Stimulated activated naive B cell treated with anti-CD40 and anti-IgM and Interleukin-4, amounts not matched to agents 10 μg/mL and 1 μg/mL and 100 μg/mL, for 72 hours (primary cell): ENCODE data around the gene EP400.
"Not testable (repeated sequence)": the region's sequence is repeated elsewhere in the genome, so short reads cannot be mapped to it uniquely, and the experiment has no call there.

Source experiments
- ATAC-seq, 2 donors: fragments of 150-1000 bp; cut with Tn5 transposase; replicated peaks; 2 replicates each; pipeline ENCODE4 v1.10.0; 2021; ENCODE audit warnings: moderate library complexity in 1 of 2
- DNase-seq: peaks from one replicate; pipeline ENCODE4 v3.0.0; 2021
- H3K27ac Mint-ChIP-seq: one replicate; pipeline ENCODE4 v1.8.0; 2022; ENCODE audit warnings: mild to moderate bottlenecking, mixed read lengths
- H3K27me3 Mint-ChIP-seq, 2 donors: one replicate each; pipeline ENCODE4 v1.8.0; 2022; ENCODE audit warnings: mixed read lengths in 2 of 2
- H3K36me3 Mint-ChIP-seq, 2 donors: one replicate each; pipeline ENCODE4 v1.8.0; 2022; ENCODE audit warnings: mixed read lengths in 2 of 2, mild to moderate bottlenecking in 1 of 2
- H3K4me1 Mint-ChIP-seq, 2 donors: one replicate each; pipeline ENCODE4 v1.8.0; 2022; ENCODE audit warnings: mixed read lengths in 2 of 2, mild to moderate bottlenecking in 1 of 2
- H3K4me3 Mint-ChIP-seq, 2 donors: one replicate each; pipeline ENCODE4 v1.8.0; 2022; ENCODE audit warnings: mild to moderate bottlenecking in 2 of 2, mixed read lengths in 2 of 2, moderate library complexity in 1 of 2
- H3K9me3 Mint-ChIP-seq, 2 donors: one replicate each; pipeline ENCODE4 v1.8.0; 2022; ENCODE audit warnings: mixed read lengths in 2 of 2, mild to moderate bottlenecking in 1 of 2

EP400 gene

DNA sequence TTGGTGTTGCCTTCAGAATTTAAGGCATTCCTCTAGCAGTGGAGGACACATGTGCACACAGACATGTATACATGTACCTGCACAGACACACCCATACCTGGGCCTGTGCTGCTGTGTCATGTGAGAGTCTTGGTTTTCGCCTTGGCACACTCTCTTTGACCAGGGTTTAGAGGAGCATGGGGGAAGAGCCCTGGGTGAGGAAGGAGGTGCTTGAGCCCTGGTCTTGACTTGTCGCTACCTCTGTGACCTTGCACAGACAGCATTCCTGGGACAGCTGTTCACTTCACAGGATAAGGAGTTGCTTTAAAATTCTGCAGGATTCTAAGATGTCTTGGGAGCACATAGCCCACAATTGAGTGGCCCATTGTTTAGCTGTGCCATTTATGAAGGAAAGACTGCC lies 99.7 kb downstream of the EP400 start:
- Mint-ChIP-seq H3K36me3 (peaks cover 73 to 86% of the 10 kb centered on the region in 2 donors), H3K4me1 (peaks cover 5 to 6% of the 10 kb centered on the region in 2 donors), H3K4me3 (no peak overlapping the region), H3K27ac (no peak overlapping the region), H3K27me3 (no peaks in the 10 kb centered on the region), H3K9me3 (peaks cover 0 to 5% of the 10 kb centered on the region in 2 donors)
- DNase-seq (no peak), ATAC-seq (no peak)

DNA sequence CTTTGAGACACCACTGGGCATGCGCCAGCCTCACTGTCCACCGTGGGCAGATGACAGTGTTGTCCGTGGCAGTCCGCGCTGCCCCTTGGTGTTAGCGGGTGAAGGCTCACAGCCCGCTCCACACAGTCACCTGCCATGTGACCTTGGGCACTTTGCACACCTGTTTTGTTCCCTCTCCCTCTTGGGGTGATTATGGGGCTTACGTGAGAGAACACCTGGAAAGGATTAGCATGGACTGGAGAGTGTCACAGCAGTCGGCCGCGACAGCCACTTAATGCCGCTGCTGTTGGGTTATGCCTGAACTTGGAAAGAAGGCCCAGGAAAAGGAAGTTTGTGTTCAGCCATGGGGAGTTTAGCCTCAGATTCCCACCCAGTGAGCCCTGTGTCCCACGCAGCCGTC lies 100.1 kb downstream of the EP400 start:
- H3K27me3 Mint-ChIP-seq, result no peaks in the 10 kb centered on the region
- H3K36me3 Mint-ChIP-seq, result peaks cover 74 to 87% of the 10 kb centered on the region in 2 donors
- no peak for ATAC-seq
- peak overlapping the region; percentile 43 for H3K27ac Mint-ChIP-seq
- peaks cover 0 to 5% of the 10 kb centered on the region in 2 donors for H3K9me3 Mint-ChIP-seq
- no peak for DNase-seq
- peaks cover 6 to 7% of the 10 kb centered on the region in 2 donors for H3K4me1 Mint-ChIP-seq
- no peak overlapping the region for H3K4me3 Mint-ChIP-seq

DNA sequence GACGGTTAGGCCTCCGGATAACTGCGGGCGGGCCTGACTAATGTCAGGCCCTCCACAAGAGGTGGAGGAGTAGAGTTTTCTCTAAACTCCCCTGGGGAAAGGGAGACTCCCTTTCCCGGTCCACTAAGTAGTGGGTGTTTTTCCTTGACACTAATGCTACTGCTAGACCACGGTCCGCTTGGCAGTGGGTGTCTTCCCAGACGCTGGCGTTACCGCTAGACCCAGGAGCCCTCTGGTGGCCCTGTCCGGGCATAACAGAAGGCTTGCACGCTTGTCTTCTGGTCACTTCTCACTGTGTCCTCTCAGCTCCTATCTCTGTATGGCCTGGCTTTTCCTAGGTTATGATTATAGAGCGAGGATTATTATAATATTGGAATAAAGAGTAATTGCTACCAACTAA lies 102.0 kb downstream of the EP400 start:
- H3K4me1 Mint-ChIP-seq, result peaks cover 23 to 26% of the 10 kb centered on the region in 2 donors
- H3K4me3 Mint-ChIP-seq, ATAC-seq, H3K27me3 Mint-ChIP-seq, H3K9me3 Mint-ChIP-seq, DNase-seq, H3K27ac Mint-ChIP-seq: not testable (repeated sequence)
- H3K36me3 Mint-ChIP-seq, result peaks cover 74 to 89% of the 10 kb centered on the region in 2 donors

DNA sequence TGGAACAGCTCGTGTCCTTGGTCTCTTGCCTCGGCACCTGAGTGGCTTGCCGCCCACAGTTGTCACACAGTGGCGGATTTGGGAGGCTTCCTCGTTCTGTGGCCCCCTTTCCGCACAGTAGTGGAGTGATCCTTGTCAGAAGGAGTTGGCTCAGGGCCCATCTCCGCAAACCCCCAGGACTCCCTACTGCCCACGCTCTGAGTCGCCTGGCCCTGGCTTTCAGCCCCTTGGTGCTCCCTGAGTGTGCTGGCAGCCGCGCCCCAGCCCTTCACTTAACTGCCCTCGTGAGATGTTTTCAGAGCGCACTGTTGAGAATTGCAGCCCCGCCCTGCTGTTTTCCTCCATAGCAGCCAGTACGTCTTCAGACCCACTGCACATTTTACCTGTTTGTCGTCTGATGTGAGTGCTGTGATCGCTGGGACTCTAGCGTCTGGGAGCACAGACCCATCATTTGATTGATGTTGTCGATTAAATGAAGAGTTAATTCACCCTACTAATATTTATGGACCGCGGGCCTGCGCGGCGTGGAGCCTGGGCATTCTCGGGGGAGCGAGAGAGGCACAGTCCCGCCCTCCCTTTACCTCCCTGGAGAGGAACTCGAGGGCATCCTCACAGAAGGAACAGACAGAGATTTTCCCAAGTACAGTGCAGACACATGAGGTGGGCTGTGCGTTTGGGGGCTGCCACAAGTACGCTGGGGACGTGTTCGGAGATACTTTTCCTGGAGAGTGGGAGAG lies 102.6 kb downstream of the EP400 start:
- no peak for ATAC-seq
- Mint-ChIP-seq H3K4me1 (peaks cover 28 to 32% of the 10 kb centered on the region in 2 donors), H3K27ac (peak overlapping the region; percentile 9), H3K36me3 (peaks cover 73 to 86% of the 10 kb centered on the region in 2 donors), H3K4me3 (no peak overlapping the region), H3K9me3 (peaks cover 0 to 5% of the 10 kb centered on the region in 2 donors), H3K27me3 (no peaks in the 10 kb centered on the region)
- no peak for DNase-seq

DNA sequence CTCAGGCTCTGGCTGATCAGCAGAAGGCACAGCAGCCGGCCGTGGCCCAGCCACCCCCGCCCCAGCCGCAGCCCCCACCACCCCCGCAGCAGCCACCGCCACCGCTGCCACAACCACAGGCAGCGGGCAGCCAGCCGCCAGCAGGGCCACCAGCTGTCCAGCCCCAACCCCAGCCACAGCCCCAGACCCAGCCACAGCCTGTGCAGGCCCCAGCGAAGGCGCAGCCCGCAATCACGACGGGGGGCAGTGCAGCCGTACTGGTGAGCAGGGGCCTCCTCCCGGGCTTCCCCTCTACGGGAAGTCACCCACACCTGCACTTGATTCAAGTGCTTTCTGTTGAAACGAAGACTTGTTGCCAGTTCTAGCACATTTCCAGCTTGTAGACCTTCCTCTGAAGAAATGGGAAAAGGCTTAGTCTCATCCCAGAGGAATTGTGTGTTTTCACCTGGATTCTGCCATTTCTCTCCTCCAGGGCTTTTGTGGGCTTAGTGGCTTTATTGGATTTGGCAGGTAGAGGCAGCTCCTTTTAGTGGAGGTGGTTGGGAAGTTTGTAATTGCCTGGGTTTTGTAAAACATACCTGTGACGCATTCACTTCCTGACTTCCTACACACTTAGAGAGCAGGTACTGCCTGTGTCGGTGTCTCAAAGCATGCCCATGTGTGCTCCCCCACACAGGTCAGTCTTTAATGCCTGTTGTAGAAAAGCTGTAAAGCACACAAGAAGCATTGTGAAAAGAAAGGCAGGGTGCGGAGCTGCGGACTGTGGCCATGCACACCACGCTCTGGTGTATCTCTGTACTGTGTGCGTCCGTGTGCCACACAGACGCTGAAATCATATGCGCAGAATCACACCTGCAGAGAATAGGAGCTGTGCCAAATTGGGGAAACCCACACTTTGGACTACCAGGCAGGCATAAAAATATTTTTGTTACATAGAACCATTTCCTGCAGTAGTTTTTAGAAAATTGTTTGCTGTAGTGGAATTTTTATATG lies 103.9 kb downstream of the EP400 start:
- Mint-ChIP-seq H3K36me3 (peaks cover 79 to 90% of the 10 kb centered on the region in 2 donors), H3K4me1 (peaks cover 32 to 40% of the 10 kb centered on the region in 2 donors), H3K27ac (no peak overlapping the region), H3K27me3 (no peaks in the 10 kb centered on the region), H3K9me3 (peaks cover 0 to 5% of the 10 kb centered on the region in 2 donors), H3K4me3 (no peak overlapping the region)
- DNase-seq, result no peak
- ATAC-seq, result no peak

DNA sequence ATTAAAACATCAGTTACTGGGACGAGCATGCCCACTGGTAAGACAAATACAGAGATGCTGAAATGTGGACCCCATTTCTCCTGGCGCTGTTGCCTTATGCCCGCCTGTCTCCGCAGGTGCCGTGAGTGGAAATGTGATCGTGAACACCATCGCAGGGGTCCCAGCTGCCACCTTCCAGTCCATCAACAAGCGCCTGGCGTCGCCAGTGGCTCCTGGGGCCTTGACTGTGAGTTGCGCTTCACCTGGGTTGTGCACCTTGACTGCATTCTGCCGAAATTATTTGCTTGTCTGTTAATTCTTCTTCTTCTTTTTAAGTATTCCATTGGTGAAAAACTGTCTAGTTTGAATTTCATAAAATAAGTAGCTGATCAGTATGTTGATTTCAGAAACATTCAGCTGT lies 105.2 kb downstream of the EP400 start:
- H3K36me3 Mint-ChIP-seq, result peaks cover 75 to 89% of the 10 kb centered on the region in 2 donors
- no peak overlapping the region for H3K4me3 Mint-ChIP-seq

DNA sequence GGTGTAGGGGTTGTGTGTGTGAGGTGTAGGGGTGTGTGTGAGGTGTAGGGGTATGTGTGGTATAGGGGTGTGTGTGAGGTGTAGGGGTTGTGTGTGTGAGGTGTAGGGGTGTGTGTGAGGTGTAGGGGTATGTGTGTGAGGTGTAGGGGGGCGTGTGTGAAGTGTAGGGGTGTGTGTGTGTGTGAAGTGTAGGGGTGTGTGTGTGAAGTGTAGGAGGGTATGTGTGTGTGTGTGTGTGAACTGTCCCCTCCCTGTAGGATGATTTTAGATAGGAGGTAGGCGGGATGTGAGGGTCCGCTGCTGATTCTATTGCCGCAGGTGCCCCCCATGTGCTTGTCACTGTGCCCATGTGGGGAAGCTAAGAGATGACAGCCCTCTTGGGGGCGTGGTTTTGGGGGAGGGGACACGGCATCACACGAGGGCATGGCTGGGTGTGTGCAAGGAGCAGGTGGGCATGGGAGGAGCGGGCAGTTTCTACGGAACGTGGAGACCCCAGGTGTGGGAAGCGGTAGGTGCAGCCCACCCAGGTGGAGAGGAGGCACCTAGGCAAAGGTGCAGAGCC lies 105.9 kb downstream of the EP400 start:
- Mint-ChIP-seq H3K4me1 (peaks cover 32 to 40% of the 10 kb centered on the region in 2 donors), H3K36me3 (peaks cover 74 to 88% of the 10 kb centered on the region in 2 donors), H3K4me3 (no peak overlapping the region), H3K27ac (peak overlapping the region; percentile 5), H3K27me3 (no peaks in the 10 kb centered on the region), H3K9me3 (peaks cover 0 to 5% of the 10 kb centered on the region in 2 donors)
- no peak for DNase-seq
- no peak for ATAC-seq

More for the DNA sequence above, 105.2 kb downstream of the EP400 start:
- ATAC-seq (no peak), DNase-seq (no peak)
- no peak overlapping the region for H3K27ac Mint-ChIP-seq
- H3K4me1 Mint-ChIP-seq, result peaks cover 32 to 40% of the 10 kb centered on the region in 2 donors
- H3K9me3 Mint-ChIP-seq, result peaks cover 0 to 5% of the 10 kb centered on the region in 2 donors
- no peaks in the 10 kb centered on the region for H3K27me3 Mint-ChIP-seq

DNA sequence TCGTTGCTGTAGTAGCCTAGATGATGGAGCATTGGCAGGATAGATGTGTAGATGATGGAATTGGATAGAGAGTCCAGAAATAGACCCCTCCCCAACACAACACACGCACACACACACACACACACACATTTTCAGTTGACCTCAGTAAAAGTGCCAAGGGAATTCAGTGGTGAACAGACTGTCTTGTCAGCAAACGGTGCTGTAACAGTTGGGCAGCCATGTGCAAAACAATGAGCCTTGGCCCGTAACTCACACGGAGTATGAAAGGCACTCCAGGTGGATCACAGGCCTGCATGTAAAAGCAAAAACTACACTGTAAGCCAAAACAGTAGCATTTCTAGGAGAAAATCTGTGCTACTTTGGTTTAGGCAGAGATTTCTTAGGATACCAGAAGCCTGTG lies 106.6 kb downstream of the EP400 start:
- Mint-ChIP-seq H3K4me1 (peaks cover 31 to 34% of the 10 kb centered on the region in 2 donors), H3K27me3 (no peaks in the 10 kb centered on the region), H3K9me3 (peaks cover 0 to under 1% of the 10 kb centered on the region in 2 donors), H3K27ac (peak overlapping the region; percentile 4), H3K4me3 (peak overlapping the region; percentile 33 to 64), H3K36me3 (peaks cover 74 to 88% of the 10 kb centered on the region in 2 donors)
- ATAC-seq, result peak; percentile 77 to 83
- DNase-seq, result no peak

DNA sequence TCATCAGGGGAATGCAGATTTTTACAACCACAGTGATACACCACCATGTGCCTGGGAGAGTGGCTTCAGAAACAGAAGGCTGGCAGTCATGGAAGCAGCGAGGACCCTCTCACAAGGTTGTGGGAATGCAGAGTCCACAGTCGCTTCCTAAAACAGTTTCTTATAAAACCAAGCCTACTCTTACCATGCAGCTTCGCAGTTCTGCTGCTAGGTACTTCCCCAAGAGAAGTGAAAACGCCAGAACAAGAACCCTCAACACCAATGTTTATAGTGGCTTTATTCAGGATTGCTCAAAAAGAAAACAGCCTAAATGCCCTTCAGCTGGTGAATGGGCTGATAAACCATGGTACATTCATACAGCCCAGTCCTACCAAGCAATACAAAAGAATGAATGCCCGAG lies 107.2 kb downstream of the EP400 start:
- Mint-ChIP-seq H3K36me3 (peaks cover 77 to 87% of the 10 kb centered on the region in 2 donors), H3K9me3 (no peaks in the 10 kb centered on the region), H3K4me1 (peaks cover 29 to 34% of the 10 kb centered on the region in 2 donors), H3K27ac (no peak overlapping the region), H3K4me3 (peak overlapping the region in 1 of 2 donors; percentile 33), H3K27me3 (no peaks in the 10 kb centered on the region)
- ATAC-seq (peak; percentile 90), DNase-seq (no peak)

DNA sequence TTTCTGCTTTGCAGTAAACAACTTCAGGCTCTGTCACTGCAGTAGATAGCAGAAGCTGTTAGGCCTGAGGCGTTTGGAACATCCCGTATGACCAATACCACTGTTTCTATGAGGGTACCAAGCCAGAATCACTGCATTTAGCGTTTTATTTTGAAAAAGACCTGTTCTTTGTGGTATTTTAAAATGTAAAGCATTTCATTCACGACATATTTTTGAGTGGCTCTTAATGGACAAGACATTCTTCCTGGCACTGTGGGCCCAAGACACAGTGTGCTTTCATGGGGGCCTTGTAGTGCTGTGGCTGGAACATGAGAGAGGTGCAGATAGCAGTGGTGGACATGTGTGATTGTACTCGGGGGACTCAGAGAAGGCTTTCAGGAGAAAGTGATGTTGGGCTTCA lies 107.9 kb downstream of the EP400 start:
- ATAC-seq (no peak), DNase-seq (no peak)
- no peak overlapping the region for H3K27ac Mint-ChIP-seq
- no peaks in the 10 kb centered on the region for H3K9me3 Mint-ChIP-seq
- peaks cover 79 to 88% of the 10 kb centered on the region in 2 donors for H3K36me3 Mint-ChIP-seq
- H3K4me1 Mint-ChIP-seq, result peaks cover 29 to 34% of the 10 kb centered on the region in 2 donors
- H3K4me3 Mint-ChIP-seq, result no peak overlapping the region
- H3K27me3 Mint-ChIP-seq, result no peaks in the 10 kb centered on the region

DNA sequence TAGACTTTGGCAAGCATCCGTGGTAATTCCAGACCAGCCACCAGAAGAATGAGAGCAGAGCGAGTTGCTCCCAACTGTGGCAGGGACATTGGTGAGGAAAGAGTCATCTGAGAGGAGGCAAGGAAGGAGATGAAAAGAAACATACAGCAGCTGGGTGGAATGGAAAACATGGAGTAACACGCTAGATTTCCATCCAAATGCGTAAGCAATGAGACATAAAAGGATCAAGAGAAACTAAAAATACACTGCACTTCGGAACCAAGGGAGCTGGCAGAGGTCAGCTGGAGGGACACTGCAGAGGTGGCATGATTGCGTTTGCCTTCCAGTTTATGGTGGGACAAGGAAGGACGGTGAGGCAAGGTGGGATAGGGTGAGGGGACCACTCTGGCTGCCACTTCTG lies 111.5 kb downstream of the EP400 start:
- Mint-ChIP-seq H3K36me3 (peaks cover 70 to 81% of the 10 kb centered on the region in 2 donors), H3K4me3 (no peak overlapping the region), H3K27me3 (no peaks in the 10 kb centered on the region), H3K4me1 (peaks cover 30 to 48% of the 10 kb centered on the region in 2 donors), H3K27ac (no peak overlapping the region), H3K9me3 (no peaks in the 10 kb centered on the region)
- DNase-seq, result no peak
- ATAC-seq, result no peak

DNA sequence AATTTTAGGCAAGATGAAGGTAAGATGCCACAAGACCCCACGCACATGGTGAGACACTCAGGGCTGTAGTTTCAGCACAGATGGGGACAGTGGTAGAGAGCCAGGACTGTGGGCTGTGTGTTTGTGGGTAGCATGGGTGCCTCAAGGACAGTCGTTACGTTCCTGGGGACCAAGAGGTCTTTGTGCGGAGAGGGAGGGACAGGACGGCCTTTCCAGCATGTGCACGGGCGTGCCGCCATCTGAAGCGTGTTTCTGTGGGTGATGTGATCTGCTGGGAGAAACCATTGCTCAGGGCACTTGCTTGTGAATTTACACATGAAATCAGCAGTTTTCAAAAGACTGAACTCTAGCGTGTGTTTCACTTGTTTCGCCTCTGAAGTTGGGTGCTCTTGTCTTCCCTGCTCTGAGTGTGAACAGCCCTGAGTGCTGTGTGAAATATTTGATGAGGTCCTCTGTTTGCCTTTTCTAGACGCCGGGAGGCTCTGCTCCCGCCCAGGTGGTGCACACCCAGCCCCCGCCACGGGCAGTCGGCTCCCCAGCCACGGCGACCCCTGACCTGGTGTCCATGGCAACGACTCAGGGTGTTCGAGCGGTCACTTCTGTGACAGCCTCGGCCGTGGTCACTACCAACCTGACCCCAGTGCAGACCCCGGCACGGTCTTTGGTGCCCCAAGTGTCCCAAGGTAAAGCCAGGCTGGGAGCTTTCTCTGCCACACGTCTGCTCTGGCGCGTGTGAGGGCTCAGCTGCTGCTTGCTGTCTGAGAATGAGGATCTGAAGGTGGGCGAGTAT lies 112.1 kb downstream of the EP400 start:
- H3K27me3 Mint-ChIP-seq, result no peaks in the 10 kb centered on the region
- peaks cover 31 to 48% of the 10 kb centered on the region in 2 donors for H3K4me1 Mint-ChIP-seq
- H3K36me3 Mint-ChIP-seq, result peaks cover 73 to 82% of the 10 kb centered on the region in 2 donors
- no peak overlapping the region for H3K27ac Mint-ChIP-seq
- ATAC-seq (no peak), DNase-seq (no peak)
- H3K9me3 Mint-ChIP-seq, result no peaks in the 10 kb centered on the region
- no peak overlapping the region for H3K4me3 Mint-ChIP-seq

DNA sequence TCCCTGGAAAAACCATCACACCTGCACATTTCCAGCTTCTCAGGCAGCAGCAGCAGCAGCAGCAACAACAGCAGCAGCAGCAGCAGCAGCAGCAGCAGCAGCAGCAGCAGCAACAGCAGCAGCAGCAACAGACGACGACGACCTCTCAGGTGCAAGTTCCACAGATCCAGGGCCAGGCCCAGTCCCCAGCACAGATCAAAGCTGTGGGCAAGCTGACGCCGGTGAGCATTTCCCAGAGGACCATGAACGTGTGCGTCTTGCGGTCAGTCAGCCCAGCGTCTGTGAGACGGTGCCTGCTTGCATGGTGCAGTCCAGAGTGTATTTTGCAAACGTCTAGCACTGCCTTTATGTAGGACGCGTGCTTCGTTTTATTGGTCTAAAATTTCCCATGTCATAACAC lies 112.7 kb downstream of the EP400 start:
- ATAC-seq (no peak), DNase-seq (no peak)
- Mint-ChIP-seq H3K36me3 (peaks cover 76 to 84% of the 10 kb centered on the region in 2 donors), H3K4me1 (peaks cover 31 to 48% of the 10 kb centered on the region in 2 donors), H3K27ac (no peak overlapping the region), H3K9me3 (no peaks in the 10 kb centered on the region), H3K4me3 (no peak overlapping the region), H3K27me3 (no peaks in the 10 kb centered on the region)
